HG02642 (cell line): ENCODE results near the gene CFAP61.

Experiments
- ATAC-seq: cut with Tn5 transposase; IDR thresholded peaks from one replicate; pipeline ENCODE4 v1.9.1; 2021; ENCODE audit warnings: mild to moderate bottlenecking; ENCODE audit not compliant: unreplicated experiment, poor library complexity

Gene CFAP61

DNA sequence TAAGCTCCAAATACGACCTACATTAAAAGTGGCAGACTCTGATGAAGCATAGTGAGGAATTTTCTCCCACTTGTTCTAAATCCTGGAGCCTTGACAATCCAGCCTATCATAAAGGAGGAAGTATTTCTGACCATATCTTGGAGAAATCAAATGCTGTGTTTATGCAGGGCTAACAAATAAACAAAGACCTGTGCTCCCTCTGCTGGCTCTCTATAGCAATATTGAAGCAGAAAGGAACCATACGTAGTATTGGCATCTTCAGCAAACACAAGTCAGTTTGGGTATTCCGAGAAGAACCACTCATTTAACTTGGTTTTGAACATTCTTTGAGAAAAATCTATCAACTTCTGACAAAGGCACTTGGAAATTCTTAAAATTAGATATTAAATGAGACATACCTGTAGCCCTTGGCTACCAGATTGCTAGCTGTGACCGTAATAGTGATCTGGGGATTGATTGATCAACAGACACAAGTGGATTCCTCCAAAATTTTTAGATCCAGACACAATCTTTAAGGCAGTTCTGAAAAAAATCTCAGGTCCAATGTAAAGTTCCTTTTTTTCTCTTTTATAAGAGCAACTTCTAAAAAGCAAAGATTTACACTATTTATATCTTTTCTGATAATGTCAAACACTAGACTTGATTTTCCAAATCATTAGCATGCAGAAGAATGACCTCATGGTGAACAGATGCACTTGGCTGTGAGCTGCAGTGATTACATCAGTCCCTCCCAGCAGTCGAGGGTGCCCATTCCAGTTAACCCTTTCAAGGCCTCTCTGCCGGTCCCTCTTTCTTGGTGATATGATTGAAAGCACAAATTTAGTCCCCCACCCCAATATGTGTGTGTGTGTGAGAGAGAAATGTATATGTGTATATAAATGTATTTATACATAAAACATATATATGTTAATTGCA is 355.8 kb downstream of the CFAP61 start:
- no peak for ATAC-seq

DNA sequence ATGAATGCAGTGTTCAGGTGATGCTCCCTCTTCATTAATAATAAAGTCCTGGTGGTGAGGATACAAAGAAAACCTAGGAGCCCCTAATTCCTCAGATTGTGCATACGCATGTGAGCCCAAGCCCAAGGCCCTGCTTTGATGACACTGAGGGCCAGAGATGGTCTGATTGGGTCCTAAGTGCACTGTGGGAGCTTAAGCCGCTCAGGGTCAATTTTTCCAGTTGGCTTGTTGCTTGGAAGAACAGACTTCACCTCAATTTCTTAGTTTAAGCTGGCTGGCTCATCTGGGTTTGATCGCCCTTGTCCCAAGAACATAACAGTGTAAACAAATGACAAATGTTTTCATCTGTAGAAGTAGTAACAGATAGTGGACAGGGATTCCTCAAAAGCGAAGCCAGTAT is 357.0 kb downstream of the CFAP61 start:
- no peak for ATAC-seq
